Endothelial cell of umbilical vein (primary cell): ENCODE measurements around the gene SYNGR1. TPM values are rescaled to one million over a fixed set of nuclear protein-coding genes. Genes with fewer than 3 reads are reported as not detected.

ENCODE experiments used
- BruUV-seq: library from RNA; stranded (reverse); fragments of 400-500 nt; replicated peaks from 2 replicates; lab custom pipeline; 2021; lab: Mats Ljungman, UMichigan
- CTCF ChIA-PET: fragments of 300-600, 350-600 bp; sonication (Branson Sonifier 250); formaldehyde crosslinking; loops from one replicate; lab custom pipeline; 2021; ENCODE audit warnings: antibody characterized with exemption, inconsistent platforms; lab: Charles Lee
- POLR2A ChIA-PET: fragments of 300-600, 350-600 bp; sonication (Branson Sonifier 250); formaldehyde crosslinking; loops from one replicate; lab custom pipeline; 2021; ENCODE audit warnings: antibody characterized with exemption, inconsistent platforms; lab: Charles Lee
- DNase-seq: peaks from one replicate; pipeline ENCODE4 v3.0.0-alpha.2; 2011; ENCODE audit warnings: low read depth, low spot score
- FAIRE-seq: peaks from 2 replicates; lab custom pipeline; 2011; peaks lifted over from hg19 to GRCh38; lab: Jason Lieb, UNC
- H2AFZ ChIP-seq: 2 replicates; pipeline ENCODE4 v1.6.0; 2012; ENCODE audit warnings: low read depth, low read length, control low read depth, inconsistent platforms
- H3K27ac ChIP-seq: 2 replicates; pipeline ENCODE4 v1.5.1; 2011; ENCODE audit warnings: low read depth, mild to moderate bottlenecking, control low read depth, low read length, moderate library complexity; ENCODE audit not compliant: insufficient read depth
- H3K27me3 ChIP-seq, 2 experiments: 2 replicates each; pipeline versions ENCODE4 v1.6.0 to v1.6.1; 2011; ENCODE audit warnings: low read length in 2 of 2, mixed read lengths in 1 of 2; ENCODE audit not compliant: control insufficient read depth in 2 of 2, insufficient read depth in 2 of 2
- H3K36me3 ChIP-seq, 2 experiments: 2 replicates in 1 of 2; 3 replicates in 1 of 2; pipeline ENCODE4 v1.5.1; 2011; ENCODE audit warnings: low read length in 2 of 2, mild to moderate bottlenecking in 1 of 2, moderate library complexity in 1 of 2; ENCODE audit not compliant: control insufficient read depth in 2 of 2, insufficient read depth in 2 of 2; ENCODE audit errors: extremely low read depth in 1 of 2
- H3K4me1 ChIP-seq: 3 replicates; pipeline ENCODE4 v1.5.1; 2011; ENCODE audit warnings: mild to moderate bottlenecking, low read length; ENCODE audit not compliant: control insufficient read depth, insufficient read depth; ENCODE audit errors: extremely low read depth
- H3K4me2 ChIP-seq: 2 replicates; pipeline ENCODE4 v1.6.1; 2011; ENCODE audit warnings: low read length, control low read depth, mixed read lengths; ENCODE audit not compliant: insufficient read depth
- H3K4me3 ChIP-seq, 3 experiments: fragments of 200-600 bp in 1 of 3; sonication (generic), shearing (Covaris generic) in 1 of 3; replicated peaks in 1 of 3; 2 replicates each; pipeline ENCODE4 v1.5.1; 2011 to 2016; ENCODE audit warnings: control low read depth in 3 of 3, low read length in 3 of 3, mild to moderate bottlenecking in 2 of 3, inconsistent platforms in 1 of 3, low read depth in 1 of 3, moderate library complexity in 1 of 3; ENCODE audit not compliant: insufficient read depth in 1 of 3
- H3K79me2 ChIP-seq: 2 replicates; pipeline ENCODE4 v1.6.0; 2012; ENCODE audit warnings: low read length, inconsistent platforms; ENCODE audit not compliant: control insufficient read depth, insufficient read depth
- H3K9ac ChIP-seq: replicated peaks from 2 replicates; pipeline ENCODE3; 2011; ENCODE audit warnings: low read length, control low read depth; ENCODE audit not compliant: insufficient read depth; ENCODE audit errors: extremely low read depth
- H3K9me1 ChIP-seq: replicated peaks from 3 replicates; pipeline ENCODE4 v1.6.0; 2011; ENCODE audit warnings: mild to moderate bottlenecking, low read length; ENCODE audit not compliant: control insufficient read depth, insufficient read depth; ENCODE audit errors: extremely low read depth
- H3K9me3 ChIP-seq: replicated peaks from 2 replicates; pipeline ENCODE4 v1.5.1; 2012; ENCODE audit warnings: low read length, inconsistent platforms; ENCODE audit not compliant: control insufficient read depth, insufficient read depth
- H4K20me1 ChIP-seq: replicated peaks from 2 replicates; pipeline ENCODE3; 2011; ENCODE audit warnings: mild to moderate bottlenecking, low read length; ENCODE audit not compliant: control insufficient read depth, insufficient read depth; ENCODE audit errors: extremely low read depth
- EZH2 ChIP-seq: IDR thresholded peaks from 2 replicates; pipeline ENCODE4 v1.6.1; 2012; ENCODE audit warnings: borderline replicate concordance, low read depth, mild to moderate bottlenecking, moderate library complexity, low read length, inconsistent platforms; ENCODE audit not compliant: severe bottlenecking
- FOS ChIP-seq: IDR thresholded peaks from 2 replicates; pipeline ENCODE4 v1.6.1; 2011; ENCODE audit warnings: mild to moderate bottlenecking, low read length, moderate library complexity, borderline replicate concordance; ENCODE audit not compliant: insufficient read depth
- GATA2 ChIP-seq: IDR thresholded peaks from 2 replicates; pipeline ENCODE4 v1.7.0; 2011; ENCODE audit warnings: low read depth, mild to moderate bottlenecking, moderate library complexity, mixed read lengths, low read length; ENCODE audit not compliant: insufficient read length, insufficient read depth
- JUN ChIP-seq: IDR thresholded peaks from 2 replicates; pipeline ENCODE4 v1.6.1; 2011; ENCODE audit warnings: borderline replicate concordance, low read depth; ENCODE audit not compliant: insufficient read length, insufficient read depth
- MAX ChIP-seq: IDR thresholded peaks from 2 replicates; pipeline ENCODE4 v1.6.1; 2011; ENCODE audit not compliant: insufficient read depth, insufficient read length
- MYC ChIP-seq: IDR thresholded peaks from one replicate; pipeline ENCODE4 v1.6.1; 2011; ENCODE audit warnings: mild to moderate bottlenecking, low read depth, low read length
- POLR2A ChIP-seq: IDR thresholded peaks from 2 replicates; pipeline ENCODE4 v1.6.1; 2012; ENCODE audit warnings: low read depth, mild to moderate bottlenecking, control low read depth, low read length
- POLR2AphosphoS5 ChIP-seq: IDR thresholded peaks from 2 replicates; pipeline ENCODE4 v1.6.1; 2012; ENCODE audit warnings: low read depth, mild to moderate bottlenecking, control low read depth, low read length, moderate library complexity; ENCODE audit not compliant: insufficient read depth
- dilution Hi-C: fragments of 300-500 bp; cut with MboI; formaldehyde crosslinking; loops from one replicate; pipeline ENCODE4 v1.15.0; 2019; ENCODE audit warnings: low sequenced_read_pairs; ENCODE audit not compliant: extremely low pct_ligation_motif_present
- intact Hi-C: fragments of 100-400 bp; cut with micrococcal nuclease; formaldehyde crosslinking; loops from one replicate; pipeline ENCODE4 v1.10.0; 2022
- polyA plus RNA-seq, 4 experiments: library from polyadenylated mRNA; depleted of rRNA in 3 of 4; stranded (reverse) in 3 of 4; unstranded in 1 of 4; fragments of >200 nt; gene quantifications; 2 replicates each; pipeline versions ENCODE4 v1.2.1 to v1.2.3, GENCODE V29; 2011 to 2012; ENCODE audit warnings: missing spikeins in 1 of 4
- total RNA-seq: library from RNA; stranded (reverse); gene quantifications from 2 replicates; pipeline ENCODE4 v1.2.3, GENCODE V29; 2021
- TF ChIP-seq, protein P1 (sequence below), 2 donors: IDR thresholded peaks; 1 replicate in 1 of 2; 2 replicates in 1 of 2; pipeline ENCODE4 v1.5.1; 2011; ENCODE audit warnings: low read length in 2 of 2, mild to moderate bottlenecking in 2 of 2, moderate library complexity in 2 of 2, control low read depth in 1 of 2, inconsistent platforms in 1 of 2, low read depth in 1 of 2; ENCODE audit not compliant: insufficient read depth in 1 of 2; ENCODE audit errors: extremely low read depth in 1 of 2

The SYNGR1 gene
- total and polyA plus RNA-seq, 2 donors (not counting 3 experiments of a cell fraction or from before 2014, with no cell fraction given) = 3.8 to 10.2 TPM

- Histone ChIP-seq H3K27ac (no peak overlapping the region), H3K4me3 (no peak overlapping the region), H3K36me3 (no peaks in the 10 kb centered on the region), H3K4me2 (no peak overlapping the region), H3K4me1 (no peaks in the 10 kb centered on the region), H4K20me1 (no peaks in the 10 kb centered on the region), H3K27me3 (no peaks in the 10 kb centered on the region), H3K79me2 (peaks cover 4% of the 10 kb centered on the region), H3K9ac (no peak overlapping the region), H3K9me1 (no peaks in the 10 kb centered on the region), H2AFZ (no peak overlapping the region), H3K9me3 (no peaks in the 10 kb centered on the region)
- dilution Hi-C loops (no loop called here), intact Hi-C loops (no loop called here)
- TF ChIP-seq GATA2 = no peak
- no peak for TF ChIP-seq FOS
- TF ChIP-seq EZH2 = no peak
- TF ChIP-seq MYC = no peak
- TF ChIP-seq MAX = no peak
- no peak for TF ChIP-seq POLR2A
- TF ChIP-seq, protein P1, sequence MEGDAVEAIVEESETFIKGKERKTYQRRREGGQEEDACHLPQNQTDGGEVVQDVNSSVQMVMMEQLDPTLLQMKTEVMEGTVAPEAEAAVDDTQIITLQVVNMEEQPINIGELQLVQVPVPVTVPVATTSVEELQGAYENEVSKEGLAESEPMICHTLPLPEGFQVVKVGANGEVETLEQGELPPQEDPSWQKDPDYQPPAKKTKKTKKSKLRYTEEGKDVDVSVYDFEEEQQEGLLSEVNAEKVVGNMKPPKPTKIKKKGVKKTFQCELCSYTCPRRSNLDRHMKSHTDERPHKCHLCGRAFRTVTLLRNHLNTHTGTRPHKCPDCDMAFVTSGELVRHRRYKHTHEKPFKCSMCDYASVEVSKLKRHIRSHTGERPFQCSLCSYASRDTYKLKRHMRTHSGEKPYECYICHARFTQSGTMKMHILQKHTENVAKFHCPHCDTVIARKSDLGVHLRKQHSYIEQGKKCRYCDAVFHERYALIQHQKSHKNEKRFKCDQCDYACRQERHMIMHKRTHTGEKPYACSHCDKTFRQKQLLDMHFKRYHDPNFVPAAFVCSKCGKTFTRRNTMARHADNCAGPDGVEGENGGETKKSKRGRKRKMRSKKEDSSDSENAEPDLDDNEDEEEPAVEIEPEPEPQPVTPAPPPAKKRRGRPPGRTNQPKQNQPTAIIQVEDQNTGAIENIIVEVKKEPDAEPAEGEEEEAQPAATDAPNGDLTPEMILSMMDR (IDR thresholded peaks at IDR 0.05; ENCODE audit: extremely low read depth in 1 of 2, insufficient read depth in 1 of 2, low read depth in 1 of 2, low read length in 2 of 2) = no peak
- no peak for TF ChIP-seq JUN
- no peak for TF ChIP-seq POLR2AphosphoS5
- no peak for FAIRE-seq
- ChIA-PET POLR2A (no interaction called here), CTCF (no interaction called here)
- BruUV-seq = no TSS peak
- no peak for DNase-seq
Observed at GRCh38 chr22:39409516-39410029, 59.8 kb downstream of the SYNGR1 start.
